CD4-positive, alpha-beta T cell treated with Interleukin-6 at 100 ng/mL for 8 hours (primary cell): ENCODE results near the gene SERPINB1.

Experiments
- DNase-seq: peaks from one replicate; pipeline ENCODE4 v3.0.0-alpha.2; 2020; ENCODE audit warnings: mixed read lengths, low spot score

The SERPINB1 gene

GRCh38 chr6:2793534-2794151, 48.0 kb downstream of the SERPINB1 start:
- peak; percentile 27 for DNase-seq

GRCh38 chr6:2792330-2793110, 49.1 kb downstream of the SERPINB1 start:
- DNase-seq, result no peak

GRCh38 chr6:2791450-2791974, 50.2 kb downstream of the SERPINB1 start:
- no peak for DNase-seq

GRCh38 chr6:2790588-2791449, 50.8 kb downstream of the SERPINB1 start:
- peak; percentile 59 for DNase-seq

GRCh38 chr6:2786269-2786668, 55.4 kb downstream of the SERPINB1 start:
- DNase-seq, result no peak

- DNase-seq, result no peak
Measured at GRCh38 chr6:2784930-2785329, 56.7 kb downstream of the SERPINB1 start.

GRCh38 chr6:2784061-2784460, 57.6 kb downstream of the SERPINB1 start:
- DNase-seq, result no peak

GRCh38 chr6:2783188-2783963, 58.3 kb downstream of the SERPINB1 start:
- no peak for DNase-seq

- no peak for DNase-seq
Measured at GRCh38 chr6:2782825-2783187, 58.9 kb downstream of the SERPINB1 start.

GRCh38 chr6:2782356-2782708, 59.3 kb downstream of the SERPINB1 start:
- no peak for DNase-seq
